ENCODE measurements around the gene MCOLN2.

GRCh38 chr1:84928979-84929378, 67.9 kb downstream of the MCOLN2 start:
- no peak for TF ChIP-seq GABPA (IDR thresholded peaks at IDR 0.05; ENCODE audit: low read depth, low read length)
- TF ChIP-seq GABPA (CRISPR knock-in tag; IDR thresholded peaks at IDR 0.05; ENCODE audit: low read depth): no peak
- TF ChIP-seq PTBP1 (IDR thresholded peaks at IDR 0.05; ENCODE audit: low read depth, low read length, poor library complexity, severe bottlenecking): no peak
- no peak for TF ChIP-seq ZNF713 (CRISPR knock-in tag; IDR thresholded peaks at IDR 0.05)
- TF ChIP-seq NFIB (CRISPR knock-in tag; IDR thresholded peaks at IDR 0.05; ENCODE audit: borderline replicate concordance): no peak
- TF ChIP-seq KLF6 (CRISPR knock-in tag; IDR thresholded peaks at IDR 0.05): no peak
- TF ChIP-seq, protein P1, sequence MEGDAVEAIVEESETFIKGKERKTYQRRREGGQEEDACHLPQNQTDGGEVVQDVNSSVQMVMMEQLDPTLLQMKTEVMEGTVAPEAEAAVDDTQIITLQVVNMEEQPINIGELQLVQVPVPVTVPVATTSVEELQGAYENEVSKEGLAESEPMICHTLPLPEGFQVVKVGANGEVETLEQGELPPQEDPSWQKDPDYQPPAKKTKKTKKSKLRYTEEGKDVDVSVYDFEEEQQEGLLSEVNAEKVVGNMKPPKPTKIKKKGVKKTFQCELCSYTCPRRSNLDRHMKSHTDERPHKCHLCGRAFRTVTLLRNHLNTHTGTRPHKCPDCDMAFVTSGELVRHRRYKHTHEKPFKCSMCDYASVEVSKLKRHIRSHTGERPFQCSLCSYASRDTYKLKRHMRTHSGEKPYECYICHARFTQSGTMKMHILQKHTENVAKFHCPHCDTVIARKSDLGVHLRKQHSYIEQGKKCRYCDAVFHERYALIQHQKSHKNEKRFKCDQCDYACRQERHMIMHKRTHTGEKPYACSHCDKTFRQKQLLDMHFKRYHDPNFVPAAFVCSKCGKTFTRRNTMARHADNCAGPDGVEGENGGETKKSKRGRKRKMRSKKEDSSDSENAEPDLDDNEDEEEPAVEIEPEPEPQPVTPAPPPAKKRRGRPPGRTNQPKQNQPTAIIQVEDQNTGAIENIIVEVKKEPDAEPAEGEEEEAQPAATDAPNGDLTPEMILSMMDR (CRISPR knock-in tag; IDR thresholded peaks at IDR 0.05): no peak
- TF ChIP-seq ZBTB34 (CRISPR knock-in tag; IDR thresholded peaks at IDR 0.05): no peak
- TF ChIP-seq FOXP4 (CRISPR knock-in tag; IDR thresholded peaks at IDR 0.05): no peak
- no peak for TF ChIP-seq LCORL (IDR thresholded peaks at IDR 0.05)
- TF ChIP-seq LCORL (CRISPR knock-in tag; IDR thresholded peaks at IDR 0.05): no peak
- no peak for TF ChIP-seq TARDBP (CRISPR knock-in tag; IDR thresholded peaks at IDR 0.05)
- no peak for TF ChIP-seq ZNF121 (CRISPR knock-in tag; IDR thresholded peaks at IDR 0.05)

Measured in HepG2 (cell line).